Activated CD8-positive, alpha-beta memory T cell treated with anti-CD3 and anti-CD28 coated beads, Interleukin-2, amount 50 U/mL, for 4 hours (primary cell): Measurements from ENCODE around the gene CD44.
A peak's percentile ranks its signal among the peaks of the same experiment; 100 is the strongest.
"Not testable (repeated sequence)": the region's sequence is repeated elsewhere in the genome, so short reads cannot be mapped to it uniquely, and the experiment has no call there.

ENCODE experiments used
- DNase-seq: peaks from one replicate; pipeline ENCODE4 v3.0.0-alpha.2; 2020

CD44 gene

DNA sequence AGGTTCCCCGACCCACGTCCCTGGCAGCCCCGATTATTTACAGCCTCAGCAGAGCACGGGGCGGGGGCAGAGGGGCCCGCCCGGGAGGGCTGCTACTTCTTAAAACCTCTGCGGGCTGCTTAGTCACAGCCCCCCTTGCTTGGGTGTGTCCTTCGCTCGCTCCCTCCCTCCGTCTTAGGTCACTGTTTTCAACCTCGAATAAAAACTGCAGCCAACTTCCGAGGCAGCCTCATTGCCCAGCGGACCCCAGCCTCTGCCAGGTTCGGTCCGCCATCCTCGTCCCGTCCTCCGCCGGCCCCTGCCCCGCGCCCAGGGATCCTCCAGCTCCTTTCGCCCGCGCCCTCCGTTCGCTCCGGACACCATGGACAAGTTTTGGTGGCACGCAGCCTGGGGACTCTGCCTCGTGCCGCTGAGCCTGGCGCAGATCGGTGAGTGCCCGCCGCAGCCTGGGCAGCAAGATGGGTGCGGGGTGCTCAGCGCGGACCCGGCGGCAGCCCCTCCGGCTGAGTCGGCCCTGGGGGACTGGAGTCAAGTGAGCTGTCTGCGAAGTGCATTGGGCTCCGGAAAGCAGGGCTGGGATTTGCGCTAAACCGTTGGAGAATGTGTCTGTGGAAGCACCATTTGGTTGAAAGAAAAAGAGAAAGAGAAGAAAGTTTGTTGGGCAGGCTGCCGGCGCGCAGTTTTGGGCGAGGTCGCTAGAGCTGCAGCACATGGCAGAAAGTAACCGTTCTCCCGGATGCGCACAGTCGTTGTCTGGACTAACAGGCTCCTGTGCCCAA is at the start of gene CD44:
TSS of gene CD44 (plus strand) at position 229 of the 779 bp plus-strand sequence. CDS start at position 362, 133 bp downstream.
- peak; percentile 87 for DNase-seq

DNA sequence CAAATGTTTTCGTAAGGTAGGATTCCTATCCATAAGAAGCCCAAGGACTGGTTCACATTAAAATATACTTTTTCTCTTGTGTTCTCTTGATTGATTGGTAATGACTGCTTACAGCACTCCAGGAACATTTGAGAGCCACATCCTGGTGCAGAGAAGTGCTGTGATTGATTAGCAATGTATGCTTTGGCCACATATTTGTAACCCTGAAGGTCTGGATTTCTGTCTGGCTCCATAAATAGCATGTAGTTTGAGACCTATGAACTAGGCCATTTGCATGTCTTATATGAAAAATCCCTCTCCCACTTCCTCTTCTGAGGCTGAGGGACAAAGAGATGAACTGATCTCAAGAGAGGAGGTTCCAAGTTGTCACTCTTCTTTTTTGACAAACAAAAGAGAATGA is 49.3 kb upstream of the CD44 start:
- no peak for DNase-seq

DNA sequence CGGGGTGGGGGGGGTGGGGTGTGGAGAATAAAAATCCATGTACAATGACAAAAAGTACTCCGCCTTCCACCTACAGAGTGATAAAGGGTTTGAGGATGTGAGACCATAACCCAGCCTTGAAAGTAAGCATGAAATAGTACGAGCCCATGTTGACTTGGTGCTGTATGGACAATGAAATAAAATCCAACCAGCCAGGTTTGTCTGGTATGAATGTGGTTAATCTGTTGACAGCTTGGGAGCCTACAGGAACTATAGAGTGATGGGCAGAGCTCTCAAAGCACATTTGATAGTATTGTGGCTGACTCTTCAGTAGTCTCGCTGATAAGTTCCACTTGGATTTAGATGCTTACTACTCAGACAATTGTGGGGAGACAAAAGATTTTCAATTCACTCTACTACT is 48.8 kb upstream of the CD44 start:
- no peak for DNase-seq

DNA sequence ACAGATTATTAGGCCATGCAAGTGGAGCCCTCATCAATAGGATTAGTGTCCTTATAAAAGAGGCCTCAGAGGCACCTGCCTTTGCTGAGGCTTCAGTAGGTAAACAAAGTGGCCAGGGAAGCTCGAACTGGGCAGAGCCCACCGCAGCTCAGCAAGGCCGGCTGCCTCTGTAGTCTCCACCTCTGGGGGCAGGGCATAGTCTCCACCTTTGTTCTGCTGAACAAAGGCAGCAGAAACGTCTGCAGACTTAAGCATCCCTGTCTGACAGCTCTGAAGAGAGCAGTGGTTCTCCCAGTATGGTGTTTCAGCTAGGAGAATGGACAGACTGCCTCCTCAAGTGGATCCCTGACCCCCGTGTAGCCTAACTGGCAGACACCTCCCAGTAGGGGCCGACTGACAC is 48.0 kb upstream of the CD44 start:
- DNase-seq: not testable (repeated sequence)

DNA sequence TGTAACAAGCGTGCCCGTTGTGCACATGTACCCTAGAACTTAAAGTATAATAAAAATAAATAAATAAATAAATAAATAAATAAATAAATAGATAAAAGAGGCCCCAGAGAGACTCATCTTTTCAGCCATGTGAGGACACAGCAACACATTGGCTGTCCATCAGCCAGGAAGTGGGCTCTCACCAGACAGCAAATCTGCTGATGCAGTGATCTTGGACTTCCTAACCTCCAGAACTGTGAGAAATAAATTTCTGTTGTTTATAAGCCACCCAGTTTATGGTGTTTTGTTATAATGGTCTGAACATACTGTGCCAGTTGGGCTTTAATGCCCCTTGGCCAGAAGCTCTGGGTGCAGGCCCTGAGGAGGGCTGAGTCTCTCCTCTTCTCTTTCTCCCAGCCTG is 42.2 kb upstream of the CD44 start:
- DNase-seq: no peak

DNA sequence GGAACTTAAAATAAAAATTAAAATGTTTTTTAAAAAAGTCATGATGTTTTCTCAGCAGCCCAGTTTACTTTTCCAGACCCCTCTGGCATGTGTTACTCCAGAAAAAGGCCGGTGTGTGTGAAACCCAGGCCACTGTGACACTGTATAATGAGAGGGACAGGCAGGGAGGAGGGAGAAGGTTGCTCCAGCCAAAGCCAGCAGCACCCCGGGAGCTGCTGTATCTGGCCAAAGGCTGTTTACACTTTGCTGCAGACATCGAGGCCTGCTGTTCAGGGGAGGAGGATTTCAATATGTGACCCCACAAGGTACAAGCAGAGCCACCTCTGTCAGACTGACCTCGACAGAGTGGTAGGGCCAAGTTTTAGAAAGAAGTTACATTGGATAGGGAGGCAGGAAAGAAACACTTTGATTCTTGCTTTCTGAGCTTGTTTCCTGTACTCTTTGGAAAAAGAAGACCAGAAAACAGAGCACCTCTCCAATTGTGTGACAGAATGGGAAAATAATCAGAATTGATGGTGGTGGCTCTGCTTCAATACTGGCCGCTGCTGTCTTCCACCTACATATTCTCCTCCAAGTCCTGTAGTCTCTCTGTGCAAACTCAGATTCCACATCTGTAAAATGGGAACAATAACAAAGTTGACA is 41.0 kb upstream of the CD44 start:
- no peak for DNase-seq

DNA sequence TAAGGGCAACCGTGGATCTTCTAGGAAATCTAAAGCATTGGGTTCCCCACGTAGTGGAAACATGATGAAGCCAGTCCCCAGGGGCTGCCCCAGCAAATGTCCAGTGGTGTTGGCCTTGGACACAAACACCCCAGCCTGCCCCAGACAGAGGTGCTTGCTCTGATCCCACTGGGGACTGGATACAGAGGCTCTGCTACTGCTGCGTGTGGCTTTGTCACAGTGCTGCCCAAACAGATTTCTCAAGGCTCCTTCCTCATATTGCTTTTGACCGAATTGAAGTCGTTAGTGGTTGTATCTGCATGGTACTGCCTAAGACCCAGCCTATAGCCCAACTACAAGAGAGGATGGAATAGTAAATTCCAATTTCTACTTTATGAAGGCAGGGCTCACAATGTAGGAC is 40.1 kb upstream of the CD44 start:
- no peak for DNase-seq

DNA sequence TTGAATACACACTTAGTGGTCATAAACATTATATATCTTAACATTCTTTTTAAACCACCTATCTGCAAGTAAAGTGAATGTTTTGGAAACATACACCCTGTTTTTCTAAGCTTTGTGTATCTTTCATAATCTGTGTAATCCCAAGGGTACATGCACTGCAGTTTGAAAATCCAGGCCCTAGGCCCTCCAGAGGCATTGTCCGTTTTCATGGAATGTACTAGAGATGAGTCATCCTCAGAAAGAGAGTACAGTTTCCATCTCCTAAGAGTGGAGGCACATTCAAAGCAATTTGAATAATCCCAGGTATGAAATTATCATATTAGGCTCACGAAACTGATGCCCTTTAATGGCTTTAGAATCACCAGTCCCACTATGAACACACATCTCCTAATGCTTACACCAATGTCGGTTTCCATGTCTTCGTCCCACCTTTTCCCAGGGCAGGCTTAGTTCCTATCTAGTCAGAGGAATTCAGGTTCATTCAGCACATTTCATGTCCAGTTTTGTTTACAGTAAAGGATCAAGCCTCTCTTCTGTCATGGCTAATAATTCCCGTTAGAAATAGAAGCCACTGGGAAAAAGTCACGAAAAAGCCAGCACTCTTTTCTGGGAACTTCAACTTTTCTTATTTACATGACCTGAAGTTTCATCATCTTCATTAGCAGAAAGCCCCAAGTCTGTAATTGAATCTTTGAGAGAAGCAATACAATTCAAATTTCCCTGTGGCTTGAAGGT is 39.5 kb upstream of the CD44 start:
- DNase-seq: no peak

DNA sequence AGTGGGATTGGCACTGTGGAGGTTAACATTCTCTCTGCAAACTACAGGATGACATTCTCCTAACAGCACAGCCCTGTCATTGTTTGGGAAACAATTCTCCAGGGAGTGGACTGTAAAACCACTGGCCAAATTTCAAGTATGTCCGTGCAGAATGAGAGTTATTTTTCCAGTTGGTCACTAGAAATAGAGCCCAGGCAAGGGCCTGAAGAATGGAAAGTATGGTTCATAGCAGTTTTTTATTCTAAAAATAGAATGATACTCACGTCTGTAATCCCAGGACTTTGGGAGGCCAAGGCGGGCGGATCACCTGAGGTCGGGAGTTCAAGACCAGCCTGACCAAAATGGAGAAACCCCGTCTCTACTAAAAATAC is 39.0 kb upstream of the CD44 start:
- DNase-seq: no peak

DNA sequence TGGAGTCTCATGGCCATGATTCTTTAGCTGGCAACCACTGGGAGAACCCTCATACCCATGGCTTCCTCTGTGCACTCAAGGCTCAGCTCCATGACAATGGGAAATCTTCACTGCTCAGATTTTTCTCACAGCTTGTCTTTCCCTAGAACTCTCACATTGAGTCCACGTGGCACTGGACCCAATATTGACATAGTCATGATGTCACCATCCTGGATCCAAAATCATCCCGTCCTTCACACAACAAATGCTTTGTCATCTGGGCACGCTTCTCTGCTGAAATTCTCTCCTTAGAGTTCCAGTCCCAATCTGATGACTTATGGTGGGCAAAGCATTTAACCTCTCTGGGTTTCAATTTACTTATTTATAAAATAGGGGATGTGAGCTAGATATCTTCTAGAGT is 37.7 kb upstream of the CD44 start:
- no peak for DNase-seq

DNA sequence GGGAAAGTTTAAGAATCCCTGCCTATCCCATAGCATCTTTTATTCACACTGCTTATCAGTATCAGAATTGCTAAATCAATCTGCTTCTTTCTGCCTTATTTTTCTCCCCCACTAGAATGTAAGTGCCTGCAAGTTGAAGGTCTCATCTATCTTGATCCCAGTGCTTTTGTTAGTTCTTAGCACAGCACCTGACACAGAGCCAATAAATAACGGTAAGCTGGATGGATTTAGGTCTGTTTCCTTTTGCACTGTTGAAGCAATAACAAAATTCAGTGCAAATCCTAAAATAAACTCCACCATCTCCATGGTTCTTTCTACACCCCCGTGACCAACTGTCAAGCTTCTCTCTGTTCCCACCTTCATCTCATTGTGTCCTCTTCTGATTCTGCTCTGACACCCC is 36.7 kb upstream of the CD44 start:
- DNase-seq: no peak

DNA sequence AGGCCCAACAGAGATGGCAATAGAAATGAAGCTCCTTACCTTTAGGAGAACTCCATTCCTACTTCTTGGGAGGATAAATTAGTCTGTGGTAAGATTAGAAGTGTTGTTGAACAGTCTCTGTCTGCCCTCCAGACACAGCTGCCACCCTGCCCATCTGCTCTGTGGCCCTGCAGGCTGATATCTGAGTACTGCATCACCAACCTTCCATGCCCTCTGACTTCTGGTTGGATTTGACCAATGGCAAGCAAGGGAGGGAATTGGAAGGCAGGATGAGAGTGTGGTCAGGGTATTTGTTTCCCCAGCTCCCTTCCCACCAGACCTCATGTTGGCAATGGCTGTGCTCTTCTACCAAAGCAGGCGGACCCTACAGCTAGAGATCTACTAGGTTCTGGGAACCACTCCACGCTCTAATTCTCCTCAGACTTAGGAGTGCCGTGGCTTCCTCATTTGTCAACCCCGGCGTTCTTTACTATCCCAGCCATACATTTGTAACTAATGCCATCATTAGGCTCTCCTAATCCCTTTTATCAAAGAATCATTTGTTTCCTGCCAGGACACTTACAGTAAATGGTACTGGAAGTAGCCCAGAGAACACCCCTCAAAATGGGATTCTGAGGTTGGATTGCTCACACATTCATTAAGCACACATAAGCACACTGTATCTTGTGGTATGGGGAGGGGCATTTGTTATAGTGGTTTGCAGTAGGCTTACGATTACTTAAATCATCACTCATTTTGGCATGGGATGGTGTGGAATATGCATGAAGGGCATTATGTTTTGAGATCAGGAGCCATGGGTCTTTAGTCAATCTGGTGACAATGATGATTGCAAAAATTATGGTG is 35.4 kb upstream of the CD44 start:
- no peak for DNase-seq

DNA sequence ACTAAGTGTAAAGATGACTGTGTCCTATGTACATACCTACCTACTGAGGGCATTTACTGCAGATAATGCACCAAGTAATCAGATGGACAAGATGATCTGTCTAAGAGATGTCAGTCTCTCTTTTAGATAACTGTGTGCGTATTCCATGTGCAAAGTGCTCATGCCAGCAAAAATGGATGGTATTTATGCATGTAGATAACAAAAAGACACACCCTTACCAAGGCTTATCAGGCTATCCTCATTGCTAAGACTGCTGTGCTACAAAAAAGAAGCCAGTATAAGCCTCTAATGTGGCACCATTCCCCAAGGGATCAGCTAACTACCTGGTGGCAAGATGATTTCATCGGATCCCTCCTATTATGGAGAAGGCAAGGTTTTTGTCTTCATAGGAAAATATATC is 34.3 kb upstream of the CD44 start:
- no peak for DNase-seq

DNA sequence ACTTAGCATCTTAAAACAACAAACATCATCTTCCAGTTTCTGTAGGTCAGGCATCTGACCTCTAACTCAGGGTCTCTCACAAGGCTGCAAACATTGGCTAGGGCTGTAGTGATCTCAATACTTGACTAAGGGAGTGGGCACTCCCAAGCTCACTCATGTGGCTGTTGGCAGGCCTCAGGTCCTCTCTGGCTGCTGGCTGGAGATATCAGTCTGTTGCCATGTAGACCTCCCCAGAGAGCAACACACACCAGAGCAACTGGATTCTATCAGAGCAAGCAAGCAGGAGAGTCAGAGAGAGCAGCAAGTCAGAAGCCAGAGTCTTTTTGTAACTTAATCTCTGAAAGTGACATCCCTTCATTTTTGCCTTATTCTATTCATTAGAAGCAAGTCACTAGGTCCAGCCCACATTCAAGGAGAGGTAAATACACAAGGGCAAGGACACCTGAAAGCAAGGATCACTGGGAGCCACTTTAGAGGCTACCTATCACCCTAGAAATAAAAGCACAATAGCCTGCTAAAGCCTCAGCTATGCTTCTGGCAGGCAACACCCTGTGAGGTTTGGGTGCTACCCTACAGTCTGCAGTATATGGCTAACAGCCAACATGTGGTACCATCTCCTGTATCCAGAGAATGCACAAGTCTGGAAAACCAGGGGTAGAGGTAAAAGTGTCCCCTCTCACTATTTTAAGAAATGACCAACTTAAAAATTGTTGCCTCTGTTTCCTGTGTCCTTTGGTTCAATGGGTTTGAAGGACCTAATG is 33.5 kb upstream of the CD44 start:
- DNase-seq: no peak

DNA sequence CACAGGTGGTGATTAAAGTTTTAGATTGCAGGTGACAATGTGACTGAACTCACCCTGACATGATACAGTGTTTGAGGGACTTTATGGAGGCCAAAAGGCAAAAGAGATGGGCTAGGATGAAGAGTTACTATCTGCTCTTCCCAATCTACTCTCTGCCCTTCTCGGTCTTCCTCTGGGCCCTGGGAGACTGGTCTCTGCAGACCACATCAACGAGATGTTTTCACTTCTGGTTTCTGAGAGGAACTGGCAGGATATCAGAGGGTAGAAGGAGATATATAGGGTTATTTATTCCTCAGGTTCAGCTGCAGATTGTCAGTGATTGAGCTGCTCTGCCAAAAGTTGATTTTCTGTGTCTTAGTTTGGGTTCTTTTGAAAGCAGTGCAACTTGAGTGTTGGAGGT is 32.4 kb upstream of the CD44 start:
- DNase-seq: no peak

DNA sequence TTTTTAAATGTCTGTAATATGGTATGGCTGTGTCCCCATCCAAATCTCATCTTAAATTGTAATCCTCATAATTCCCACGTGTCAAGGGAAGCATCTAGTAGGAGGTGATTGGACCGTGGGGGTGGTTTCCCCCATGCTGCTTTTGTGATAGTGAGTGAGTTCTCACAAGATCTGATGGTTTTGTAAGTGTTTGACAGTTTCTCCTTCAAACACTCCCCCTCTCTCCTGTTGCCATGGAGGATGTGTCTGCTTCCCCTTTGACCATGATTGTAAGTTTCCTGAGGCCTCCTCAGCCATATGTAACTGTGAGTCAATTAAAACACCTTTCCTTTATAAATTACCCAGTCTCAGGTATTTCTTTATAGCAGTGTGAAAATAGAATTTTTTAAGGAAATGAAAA is 31.1 kb upstream of the CD44 start:
- DNase-seq: no peak

DNA sequence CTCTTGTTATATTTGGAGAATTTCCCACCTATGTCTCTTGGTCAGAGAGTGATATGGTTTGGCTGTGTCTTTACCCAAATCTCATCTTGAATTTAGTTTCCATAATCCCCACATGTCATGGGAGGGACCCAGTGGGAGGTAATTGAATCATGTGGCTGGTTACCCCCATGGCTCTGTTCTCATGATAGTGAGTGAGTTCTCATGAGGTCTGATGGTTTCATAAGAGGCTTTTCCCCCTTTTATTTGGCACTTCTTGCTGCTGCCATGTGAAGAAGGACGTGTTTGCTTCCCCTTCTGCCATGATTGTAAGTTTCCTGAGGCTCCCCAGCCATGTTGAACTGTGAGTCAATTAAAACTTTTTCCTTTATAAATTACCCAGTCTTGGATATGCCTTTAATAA is 30.6 kb upstream of the CD44 start:
- DNase-seq: not testable (repeated sequence)

DNA sequence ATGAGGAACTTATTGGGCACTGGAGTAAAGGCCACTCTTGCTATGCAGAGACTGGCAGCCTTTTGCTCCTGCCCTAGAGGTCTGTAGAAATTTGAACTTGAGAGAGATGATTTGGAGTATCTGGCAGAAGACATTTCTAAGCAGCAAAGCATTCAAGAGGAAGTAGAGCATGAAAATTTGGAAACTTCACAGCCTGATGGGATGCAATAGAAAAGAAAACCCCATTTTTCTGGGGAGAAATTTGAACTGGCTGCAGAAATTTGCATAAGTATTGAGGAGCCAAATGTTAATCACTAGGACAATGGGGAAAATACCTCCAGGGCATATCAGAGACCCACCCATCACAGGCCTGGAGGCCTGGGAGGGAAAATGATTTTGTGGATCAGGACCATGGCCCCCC is 29.9 kb upstream of the CD44 start:
- DNase-seq: no peak

DNA sequence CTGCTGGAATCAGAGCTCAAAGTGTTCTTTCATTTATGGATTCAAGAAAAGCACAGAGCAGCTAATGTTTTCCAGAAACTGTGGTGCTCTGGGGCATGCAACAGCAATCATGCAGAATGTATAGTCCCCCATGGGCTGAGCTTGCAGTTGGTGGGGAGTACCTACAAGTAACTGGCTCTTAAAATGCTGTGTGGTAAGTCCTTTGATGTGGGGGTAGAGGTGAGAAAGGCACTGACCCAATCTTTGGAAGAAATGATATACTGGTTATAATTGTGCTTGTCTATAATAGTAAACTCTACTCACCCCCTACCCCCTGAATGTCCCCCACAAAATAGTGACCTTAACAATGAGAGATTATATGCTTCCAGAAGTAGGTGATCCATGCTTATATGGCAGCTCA is 29.1 kb upstream of the CD44 start:
- DNase-seq: no peak

DNA sequence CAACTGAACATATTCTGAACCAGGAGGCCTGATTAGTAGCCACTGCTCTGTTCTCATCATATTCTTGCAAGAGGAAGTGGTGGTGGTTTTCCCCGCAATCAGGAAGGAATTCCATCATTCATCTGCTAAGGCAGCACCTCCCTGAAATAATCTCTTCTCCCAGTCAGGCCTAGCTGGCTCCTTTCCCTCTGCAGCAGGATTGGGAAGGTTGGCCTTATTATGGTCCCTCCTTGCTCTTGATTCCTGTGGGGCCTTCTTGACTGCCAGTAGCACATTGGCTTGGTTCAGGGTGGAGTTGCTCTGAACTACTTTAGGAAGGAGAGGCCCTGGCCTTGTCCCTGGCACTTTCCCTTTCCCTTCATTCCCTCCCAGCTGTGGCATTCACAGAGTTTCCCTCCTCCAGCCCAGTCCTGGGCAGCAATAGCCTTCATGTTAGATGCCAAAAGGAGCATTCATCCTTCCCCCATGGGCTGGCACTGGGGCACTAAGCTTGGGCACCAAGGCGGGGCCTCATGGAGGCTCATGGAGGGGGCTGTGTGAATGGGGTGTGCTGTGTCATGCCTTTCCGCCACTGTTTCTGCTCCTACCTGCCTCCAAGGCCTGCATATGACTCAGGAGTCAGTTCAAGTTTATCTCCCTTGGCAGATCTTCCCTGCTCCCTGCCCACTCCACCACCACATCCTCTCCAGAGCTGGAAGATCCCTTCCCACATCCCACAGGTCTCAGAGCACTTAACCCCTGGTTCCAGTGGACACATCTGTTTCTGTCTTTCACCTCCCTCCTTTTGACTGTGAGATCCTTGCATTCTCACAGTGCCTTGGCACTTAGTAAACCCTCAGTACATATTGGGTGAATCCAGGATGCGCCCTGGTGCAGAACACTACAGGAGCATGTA is 27.6 kb upstream of the CD44 start:
- no peak for DNase-seq
